Mesenchymal stem cell (in vitro differentiated cells and primary cell): ENCODE data around the gene CHMP6.

Source experiments
- DNase-seq: peaks from one replicate; pipeline ENCODE4 v3.0.0-alpha.2; 2013
- H2AFZ ChIP-seq: one replicate; pipeline ENCODE4 v1.6.1; 2013; ENCODE audit warnings: low read depth, mild to moderate bottlenecking, control low read depth, inconsistent platforms, low read length, moderate library complexity
- H2AK5ac ChIP-seq: 2 replicates; pipeline ENCODE4 v1.6.1; 2013; ENCODE audit warnings: low read length, moderate library complexity, mild to moderate bottlenecking, inconsistent platforms; ENCODE audit not compliant: severe bottlenecking
- H2BK120ac ChIP-seq: one replicate; pipeline ENCODE4 v1.6.1; 2013; ENCODE audit warnings: low read depth, mild to moderate bottlenecking, inconsistent platforms, low read length, moderate library complexity
- H2BK12ac ChIP-seq, 2 experiments: one replicate each; pipeline ENCODE4 v1.6.1; 2013; ENCODE audit warnings: inconsistent platforms in 2 of 2, low read length in 2 of 2, mild to moderate bottlenecking in 2 of 2, moderate library complexity in 2 of 2, control low read depth in 1 of 2
- H2BK15ac ChIP-seq: one replicate; pipeline ENCODE4 v1.6.1; 2013; ENCODE audit warnings: mild to moderate bottlenecking, low read depth, inconsistent platforms; ENCODE audit not compliant: poor library complexity, severe bottlenecking
- H2BK5ac ChIP-seq: 2 replicates; pipeline ENCODE4 v1.6.1; 2013; ENCODE audit warnings: low read depth, mild to moderate bottlenecking, low read length, control low read depth, inconsistent platforms; ENCODE audit not compliant: poor library complexity, severe bottlenecking
- H3K14ac ChIP-seq, 2 experiments: one replicate each; pipeline ENCODE4 v1.6.1; 2013; ENCODE audit warnings: inconsistent platforms in 2 of 2, low read length in 2 of 2, control low read depth in 1 of 2, mild to moderate bottlenecking in 1 of 2, moderate library complexity in 1 of 2
- H3K18ac ChIP-seq, 2 experiments: one replicate each; pipeline ENCODE4 v1.6.1; 2013; ENCODE audit warnings: inconsistent platforms in 2 of 2, low read length in 2 of 2, control low read depth in 1 of 2, low read depth in 1 of 2, mild to moderate bottlenecking in 1 of 2
- H3K23ac ChIP-seq, 2 experiments: one replicate each; pipeline ENCODE4 v1.6.1; 2013; ENCODE audit warnings: inconsistent platforms in 2 of 2, low read length in 2 of 2, mild to moderate bottlenecking in 2 of 2, moderate library complexity in 2 of 2, control low read depth in 1 of 2
- H3K27ac ChIP-seq: 2 replicates; pipeline ENCODE4 v1.5.1; 2013; ENCODE audit warnings: mild to moderate bottlenecking, moderate library complexity, low read length, control low read depth, inconsistent platforms; ENCODE audit not compliant: poor library complexity, severe bottlenecking
- H3K27me3 ChIP-seq, 2 experiments: 2 replicates each; pipeline versions ENCODE4 v1.6.1 to v1.7.0; 2013; ENCODE audit warnings: low read length in 2 of 2, mild to moderate bottlenecking in 2 of 2, moderate library complexity in 2 of 2, control low read depth in 1 of 2, inconsistent platforms in 1 of 2; ENCODE audit not compliant: control insufficient read depth in 1 of 2, insufficient read depth in 1 of 2
- H3K36me3 ChIP-seq, 2 experiments: 2 replicates each; pipeline versions ENCODE4 v1.6.1 to v1.7.0; 2013; ENCODE audit warnings: low read length in 2 of 2, control low read depth in 1 of 2, inconsistent platforms in 1 of 2, low read depth in 1 of 2, mild to moderate bottlenecking in 1 of 2; ENCODE audit not compliant: insufficient read depth in 2 of 2, control insufficient read depth in 1 of 2
- H3K4ac ChIP-seq, 2 experiments: one replicate each; pipeline ENCODE4 v1.6.1; 2013; ENCODE audit warnings: inconsistent platforms in 2 of 2, low read length in 2 of 2, mild to moderate bottlenecking in 2 of 2, moderate library complexity in 2 of 2, control low read depth in 1 of 2, low read depth in 1 of 2
- H3K4me1 ChIP-seq: 2 replicates; pipeline ENCODE4 v1.6.1; 2013; ENCODE audit warnings: low read depth, low read length, control low read depth; ENCODE audit not compliant: control insufficient read depth, insufficient read depth
- H3K4me2 ChIP-seq: 2 replicates; pipeline ENCODE4 v1.6.1; 2013; ENCODE audit warnings: low read length, mild to moderate bottlenecking, inconsistent platforms; ENCODE audit not compliant: poor library complexity, severe bottlenecking
- H3K4me3 ChIP-seq, 2 experiments: 2 replicates each; pipeline versions ENCODE4 v1.5.1 to v1.7.0; 2013; ENCODE audit warnings: low read length in 2 of 2, mild to moderate bottlenecking in 2 of 2, control low read depth in 1 of 2, low read depth in 1 of 2; ENCODE audit not compliant: insufficient read depth in 1 of 2
- H3K79me1 ChIP-seq: replicated peaks from 2 replicates; pipeline ENCODE4 v1.6.1; 2013; ENCODE audit warnings: mild to moderate bottlenecking, control low read depth, low read length, inconsistent platforms; ENCODE audit not compliant: poor library complexity, severe bottlenecking
- H3K9ac ChIP-seq: 2 replicates; pipeline ENCODE4 v1.7.0; 2013; ENCODE audit warnings: mild to moderate bottlenecking, low read length, moderate library complexity
- H3K9me3 ChIP-seq: 2 replicates; pipeline ENCODE4 v1.7.0; 2013; ENCODE audit warnings: mild to moderate bottlenecking, low read length; ENCODE audit not compliant: control insufficient read depth
- H4K8ac ChIP-seq: one replicate; pipeline ENCODE4 v1.6.1; 2013; ENCODE audit warnings: inconsistent platforms, mild to moderate bottlenecking, low read length, moderate library complexity
- H4K91ac ChIP-seq: one replicate; pipeline ENCODE4 v1.6.1; 2013; ENCODE audit warnings: mild to moderate bottlenecking, low read length, inconsistent platforms
- WGBS: methylation state at CpG from one replicate; pipeline ENCODE4 v1.1.7; 2013; ENCODE audit warnings: mixed read lengths; 5-methylcytosine and 5-hydroxymethylcytosine counted together

The CHMP6 gene

GRCh38 chr17:81043725-81044427 is 52.2 kb downstream of the CHMP6 start:
- Histone ChIP-seq H4K91ac (peak overlapping the region; percentile 87), H3K36me3 (peaks cover 0 to 34% of the 10 kb centered on the region in 2 experiments), H3K9ac (peak overlapping the region; percentile 67), H2BK12ac (peak overlapping the region in 1 of 2 experiments; percentile 85), H3K23ac (no peak overlapping the region), H2AK5ac (peak overlapping the region; percentile 90), H3K14ac (no peak overlapping the region), H3K4me2 (peak overlapping the region; percentile 35), H2BK5ac (peak overlapping the region; percentile 35), H2BK120ac (peak overlapping the region; percentile 6), H3K4me1 (peaks cover 87% of the 10 kb centered on the region), H3K27ac (peak overlapping the region; percentile 94), H3K4ac (peak overlapping the region; percentile 8 to 39), H3K18ac (peak overlapping the region; percentile 43 to 68), H3K27me3 (no peaks in the 10 kb centered on the region), H4K8ac (peak overlapping the region; percentile 92), H3K79me1 (peaks cover 2% of the 10 kb centered on the region), H2BK15ac (peak overlapping the region; percentile 71), H2AFZ (peak overlapping the region; percentile 8), H3K4me3 (no peak overlapping the region), H3K9me3 (no peaks in the 10 kb centered on the region)
- WGBS = 64% methylated on average over 38 of the region's 38 CpGs
- peak; percentile 59 for DNase-seq

GRCh38 chr17:81044428-81044763 is 52.8 kb downstream of the CHMP6 start:
- Histone ChIP-seq H3K79me1 (peaks cover 2% of the 10 kb centered on the region), H3K9ac (peak overlapping the region; percentile 67), H4K91ac (peak overlapping the region; percentile 87), H3K4me2 (peak overlapping the region; percentile 35), H3K14ac (no peak overlapping the region), H3K27ac (peak overlapping the region; percentile 94), H3K23ac (no peak overlapping the region), H2BK15ac (peak overlapping the region; percentile 71), H3K27me3 (no peaks in the 10 kb centered on the region), H2AK5ac (peak overlapping the region; percentile 90), H3K4me1 (peaks cover 87% of the 10 kb centered on the region), H2BK12ac (peak overlapping the region; percentile 49 to 85), H3K4ac (peak overlapping the region in 1 of 2 experiments; percentile 39), H2AFZ (no peak overlapping the region), H4K8ac (peak overlapping the region; percentile 92), H3K18ac (peak overlapping the region in 1 of 2 experiments; percentile 67), H2BK5ac (peak overlapping the region; percentile 35), H3K4me3 (peak overlapping the region in 1 of 2 experiments; percentile 41), H2BK120ac (no peak overlapping the region), H3K36me3 (peaks cover 0 to 29% of the 10 kb centered on the region in 2 experiments), H3K9me3 (no peaks in the 10 kb centered on the region)
- no peak for DNase-seq
- WGBS = 85% methylated on average over 14 of the region's 14 CpGs

GRCh38 chr17:81044764-81045589 is 53.3 kb downstream of the CHMP6 start:
- Histone ChIP-seq H2BK5ac (no peak overlapping the region), H4K8ac (peak overlapping the region; percentile 10), H3K9ac (peak overlapping the region; percentile 67), H3K79me1 (peaks cover 2% of the 10 kb centered on the region), H3K36me3 (peaks cover 0 to 28% of the 10 kb centered on the region in 2 experiments), H3K14ac (no peak overlapping the region), H2AK5ac (peak overlapping the region; percentile 40), H3K4ac (peak overlapping the region; percentile 29 to 52), H4K91ac (peak overlapping the region; percentile 93), H3K23ac (peak overlapping the region in 1 of 2 experiments; percentile 16), H2BK15ac (peak overlapping the region; percentile 85), H2BK120ac (no peak overlapping the region), H3K9me3 (no peaks in the 10 kb centered on the region), H3K27me3 (no peaks in the 10 kb centered on the region), H2BK12ac (peak overlapping the region in 1 of 2 experiments; percentile 60), H3K27ac (peak overlapping the region; percentile 94), H3K4me2 (peak overlapping the region; percentile 1), H3K4me3 (peak overlapping the region in 1 of 2 experiments; percentile 41), H3K4me1 (peaks cover 87% of the 10 kb centered on the region), H3K18ac (peak overlapping the region in 1 of 2 experiments; percentile 41), H2AFZ (no peak overlapping the region)
- WGBS = 68% methylated on average over 28 of the region's 28 CpGs
- peak; percentile 82 for DNase-seq
